Activated B cell treated with CpG ODN at 0.5 μM for 24 hours (primary cell): Measurements from ENCODE around the gene PLPP2. TPM values are rescaled to one million over a fixed set of nuclear protein-coding genes. Genes with fewer than 3 reads are reported as not detected.

Experiments used
- ATAC-seq: fragments of 200-7000 bp; cut with Tn5 transposase; one replicate; pipeline ENCODE4 v1.10.0; 2021; ENCODE audit warnings: low read depth, mild to moderate bottlenecking, moderate library complexity
- CTCF ChIA-PET: fragments of 350-600 bp; sonication (Branson Sonifier 250); formaldehyde crosslinking; loops from one replicate; lab custom pipeline; 2021; ENCODE audit warnings: antibody characterized with exemption; lab: Charles Lee
- POLR2A ChIA-PET: fragments of 350-600 bp; sonication (Branson Sonifier 250); formaldehyde crosslinking; loops from one replicate; lab custom pipeline; 2021; ENCODE audit warnings: antibody characterized with exemption; lab: Charles Lee
- DNase-seq: peaks from one replicate; pipeline ENCODE4 v3.0.0; 2022
- H3K27ac Mint-ChIP-seq: one replicate; pipeline ENCODE4 v1.8.0; 2020; ENCODE audit warnings: mixed read lengths
- H3K27me3 Mint-ChIP-seq: one replicate; pipeline ENCODE4 v1.8.0; 2021; ENCODE audit warnings: mixed read lengths
- H3K36me3 Mint-ChIP-seq: one replicate; pipeline ENCODE4 v1.8.0; 2021; ENCODE audit warnings: low read depth, mixed read lengths
- H3K4me1 Mint-ChIP-seq: one replicate; pipeline ENCODE4 v1.8.0; 2021; ENCODE audit warnings: mixed read lengths
- H3K4me3 Mint-ChIP-seq: one replicate; pipeline ENCODE4 v1.8.0; 2020; ENCODE audit warnings: mild to moderate bottlenecking, mixed read lengths
- H3K9me3 Mint-ChIP-seq: one replicate; pipeline ENCODE4 v1.8.0; 2020; ENCODE audit warnings: mixed read lengths
- intact Hi-C: fragments of 100-400 bp; cut with micrococcal nuclease; formaldehyde crosslinking; loops from one replicate; pipeline ENCODE4 v1.15.1; 2024
- total RNA-seq: library from RNA; stranded (reverse); gene quantifications from 2 replicates; pipeline ENCODE4 v1.2.3, GENCODE V29; 2022
- TF ChIP-seq, protein P1 (sequence below): fragments of 200-600 bp; IDR thresholded peaks from one replicate; pipeline ENCODE4 v1.8.0; 2022; ENCODE audit warnings: antibody characterized with exemption, mild to moderate bottlenecking

Gene PLPP2
- total RNA-seq, 1 donor from 2014 or later = 0.29 TPM

DNA sequence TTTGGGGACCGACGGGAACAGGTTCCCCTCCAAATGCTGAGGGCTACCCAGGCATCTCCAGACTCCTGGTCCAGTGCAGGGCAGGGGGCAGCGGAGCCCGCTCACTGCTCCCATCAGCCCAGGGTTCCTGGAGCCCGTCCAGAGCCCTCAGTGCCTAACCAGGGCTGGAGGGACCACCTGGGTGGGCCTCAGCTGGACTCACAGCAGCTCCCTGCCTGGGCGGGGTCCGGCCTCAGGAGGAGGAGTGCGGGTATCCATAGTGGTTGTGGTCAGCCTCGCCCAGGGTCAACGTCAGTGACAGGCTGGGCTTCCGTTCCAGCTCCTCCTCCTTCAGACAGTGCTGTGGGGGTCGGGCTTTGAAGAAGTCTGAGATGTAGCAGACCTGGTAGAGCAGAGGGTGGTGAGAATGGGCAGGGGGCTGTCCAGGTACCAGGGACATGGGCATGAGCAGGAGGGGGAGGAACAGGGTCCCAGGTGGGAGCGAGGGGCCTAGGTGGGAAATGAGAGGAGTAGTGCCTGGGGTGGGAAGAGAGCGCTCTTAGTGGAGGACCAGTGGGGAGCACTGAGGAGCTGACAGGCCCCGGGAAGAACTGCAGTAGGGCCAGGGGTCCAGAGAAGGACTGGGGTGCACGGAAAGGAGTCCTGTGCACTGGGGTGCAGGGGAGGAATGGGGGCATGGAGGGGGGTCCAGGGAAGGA, 9.9 kb downstream of the PLPP2 start:
- DNase-seq = no peak
- CTCF ChIA-PET = no interaction called here
- ATAC-seq = no peak

GRCh38 chr19:280541-281009, 10.6 kb downstream of the PLPP2 start:
- DNase-seq (no peak), ATAC-seq (no peak)
- TF ChIP-seq, protein P1, sequence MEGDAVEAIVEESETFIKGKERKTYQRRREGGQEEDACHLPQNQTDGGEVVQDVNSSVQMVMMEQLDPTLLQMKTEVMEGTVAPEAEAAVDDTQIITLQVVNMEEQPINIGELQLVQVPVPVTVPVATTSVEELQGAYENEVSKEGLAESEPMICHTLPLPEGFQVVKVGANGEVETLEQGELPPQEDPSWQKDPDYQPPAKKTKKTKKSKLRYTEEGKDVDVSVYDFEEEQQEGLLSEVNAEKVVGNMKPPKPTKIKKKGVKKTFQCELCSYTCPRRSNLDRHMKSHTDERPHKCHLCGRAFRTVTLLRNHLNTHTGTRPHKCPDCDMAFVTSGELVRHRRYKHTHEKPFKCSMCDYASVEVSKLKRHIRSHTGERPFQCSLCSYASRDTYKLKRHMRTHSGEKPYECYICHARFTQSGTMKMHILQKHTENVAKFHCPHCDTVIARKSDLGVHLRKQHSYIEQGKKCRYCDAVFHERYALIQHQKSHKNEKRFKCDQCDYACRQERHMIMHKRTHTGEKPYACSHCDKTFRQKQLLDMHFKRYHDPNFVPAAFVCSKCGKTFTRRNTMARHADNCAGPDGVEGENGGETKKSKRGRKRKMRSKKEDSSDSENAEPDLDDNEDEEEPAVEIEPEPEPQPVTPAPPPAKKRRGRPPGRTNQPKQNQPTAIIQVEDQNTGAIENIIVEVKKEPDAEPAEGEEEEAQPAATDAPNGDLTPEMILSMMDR = no peak
- Mint-ChIP-seq H3K27ac (no peak overlapping the region), H3K27me3 (peaks cover 12% of the 10 kb centered on the region), H3K4me3 (no peak overlapping the region), H3K4me1 (no peaks in the 10 kb centered on the region), H3K36me3 (no peaks in the 10 kb centered on the region), H3K9me3 (no peaks in the 10 kb centered on the region)
- POLR2A ChIA-PET = no interaction called here
- CTCF ChIA-PET = no interaction called here
- intact Hi-C loops = no loop called here

More for the DNA sequence above, 9.9 kb downstream of the PLPP2 start:
- H3K9me3 Mint-ChIP-seq = no peaks in the 10 kb centered on the region
- peaks cover 12% of the 10 kb centered on the region for H3K27me3 Mint-ChIP-seq
- H3K27ac Mint-ChIP-seq = no peak overlapping the region
- no peaks in the 10 kb centered on the region for H3K36me3 Mint-ChIP-seq
- H3K4me1 Mint-ChIP-seq = no peaks in the 10 kb centered on the region
- H3K4me3 Mint-ChIP-seq = no peak overlapping the region
- POLR2A ChIA-PET = no interaction called here
- intact Hi-C loops = no loop called here
- TF ChIP-seq, protein P1 = no peak

DNA sequence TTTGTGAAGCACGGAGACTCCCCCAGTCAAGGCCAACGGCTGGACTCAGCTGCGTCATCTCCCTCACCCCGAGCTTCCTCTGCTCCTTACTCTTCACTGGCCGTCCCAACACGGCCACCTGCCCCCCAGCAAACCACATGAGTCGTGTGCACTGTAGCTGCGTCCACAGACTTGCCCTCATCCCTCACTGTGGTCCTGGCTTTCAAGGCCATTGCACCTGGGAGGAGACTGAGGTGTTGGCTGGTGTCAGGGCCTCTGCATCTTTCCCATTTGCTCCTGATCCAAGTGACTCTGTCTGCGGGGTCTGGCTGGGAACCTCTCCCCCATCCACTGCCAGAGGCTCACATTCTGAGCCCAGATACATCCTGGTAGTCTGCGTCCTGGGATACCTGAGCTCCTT, 11.5 kb downstream of the PLPP2 start:
- TF ChIP-seq, protein P1 = no peak
- Mint-ChIP-seq H3K4me1 (no peaks in the 10 kb centered on the region), H3K4me3 (no peak overlapping the region), H3K9me3 (no peaks in the 10 kb centered on the region), H3K36me3 (no peaks in the 10 kb centered on the region), H3K27ac (no peak overlapping the region), H3K27me3 (peaks cover 16% of the 10 kb centered on the region)
- ChIA-PET POLR2A (no interaction called here), CTCF (no interaction called here)
- intact Hi-C loops = no loop called here
- ATAC-seq (no peak), DNase-seq (no peak)

DNA sequence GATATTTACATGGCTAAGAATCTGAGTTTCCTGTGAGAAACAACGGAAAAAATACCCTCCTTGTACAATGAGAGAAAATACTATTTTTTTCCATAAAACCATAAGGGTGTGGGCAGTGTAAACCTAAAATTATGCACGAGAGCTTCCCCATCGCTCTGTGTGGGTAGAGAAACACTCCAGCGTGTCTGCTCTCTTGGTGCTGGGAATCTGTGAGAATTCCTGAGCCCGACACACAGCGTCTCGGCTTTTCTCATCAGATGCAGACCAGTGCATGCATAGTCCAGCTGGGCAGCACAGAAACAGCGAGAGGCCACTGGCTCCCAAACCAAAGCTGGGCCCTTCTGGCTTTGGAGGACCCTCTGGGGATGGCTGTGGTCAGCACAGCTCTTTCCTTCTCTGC, 12.0 kb downstream of the PLPP2 start:
- intact Hi-C loops = no loop called here
- H3K9me3 Mint-ChIP-seq = no peaks in the 10 kb centered on the region
- H3K27me3 Mint-ChIP-seq = peaks cover 16% of the 10 kb centered on the region
- ChIA-PET POLR2A (no interaction called here), CTCF (interaction anchor here (1.2 kb wide), 1 partner anchor 232 kb away, joined by 6 read pairs; no protein-coding TSS in a partner anchor)
- ATAC-seq = no peak
- H3K36me3 Mint-ChIP-seq = no peaks in the 10 kb centered on the region
- H3K27ac Mint-ChIP-seq = no peak overlapping the region
- H3K4me1 Mint-ChIP-seq = no peaks in the 10 kb centered on the region
- no peak overlapping the region for H3K4me3 Mint-ChIP-seq
- TF ChIP-seq, protein P1 = no peak
- no peak for DNase-seq

DNA sequence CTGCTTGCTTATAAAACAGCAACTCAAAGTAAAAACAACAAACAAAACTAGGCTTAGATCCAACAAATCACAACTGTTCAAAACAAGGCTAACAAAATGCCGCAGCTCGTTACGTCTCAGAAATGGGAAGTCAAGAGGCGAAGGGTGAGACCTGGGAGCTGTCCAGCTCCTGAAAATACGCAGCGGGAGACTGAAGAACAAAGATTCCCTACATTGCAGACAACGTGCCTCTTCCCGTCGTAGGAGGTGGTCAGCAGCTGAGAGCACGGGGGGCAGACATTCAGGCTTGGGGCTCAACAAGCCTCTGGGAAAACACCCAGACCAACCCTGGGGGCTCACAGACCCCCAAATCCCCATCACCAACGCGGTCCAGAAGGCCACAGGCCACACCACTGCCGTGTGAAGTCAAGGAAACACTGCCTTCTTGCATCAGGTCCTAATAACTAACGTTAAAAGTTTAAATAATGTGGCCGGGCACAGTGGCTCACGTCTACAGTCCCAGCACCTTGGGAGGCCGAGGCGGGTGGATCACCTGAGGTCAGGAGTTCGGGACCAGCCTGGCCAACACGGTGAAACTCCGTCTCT, 13.5 kb downstream of the PLPP2 start:
- ATAC-seq (no peak), DNase-seq (no peak)
- Mint-ChIP-seq H3K27me3 (peaks cover 16% of the 10 kb centered on the region), H3K36me3 (no peaks in the 10 kb centered on the region), H3K4me1 (no peaks in the 10 kb centered on the region), H3K4me3 (no peak overlapping the region), H3K27ac (no peak overlapping the region), H3K9me3 (no peaks in the 10 kb centered on the region)
- CTCF ChIA-PET = no interaction called here
- intact Hi-C loops = no loop called here
- TF ChIP-seq, protein P1 = no peak
- POLR2A ChIA-PET = no interaction called here
